Choroid plexus epithelial cell (primary cell): ENCODE measurements around the gene RAB39B.
"Not testable (repeated sequence)": the region's sequence is repeated elsewhere in the genome, so short reads cannot be mapped to it uniquely, and the experiment has no call there.

Experiments used
- DNase-seq: peaks from one replicate; pipeline ENCODE4 v3.0.0-alpha.2; 2010; ENCODE audit warnings: low read depth
- H3K4me3 ChIP-seq: 2 replicates; pipeline ENCODE4 v1.5.1; 2011; ENCODE audit warnings: low read depth, mild to moderate bottlenecking, control low read depth, low read length, moderate library complexity
- TF ChIP-seq, protein P1 (sequence below): conservative IDR thresholded peaks from 2 replicates; pipeline ENCODE4 v1.5.1; 2011; ENCODE audit warnings: low read depth, mild to moderate bottlenecking, control low read depth, inconsistent platforms, low read length, moderate library complexity

The RAB39B gene

DNA sequence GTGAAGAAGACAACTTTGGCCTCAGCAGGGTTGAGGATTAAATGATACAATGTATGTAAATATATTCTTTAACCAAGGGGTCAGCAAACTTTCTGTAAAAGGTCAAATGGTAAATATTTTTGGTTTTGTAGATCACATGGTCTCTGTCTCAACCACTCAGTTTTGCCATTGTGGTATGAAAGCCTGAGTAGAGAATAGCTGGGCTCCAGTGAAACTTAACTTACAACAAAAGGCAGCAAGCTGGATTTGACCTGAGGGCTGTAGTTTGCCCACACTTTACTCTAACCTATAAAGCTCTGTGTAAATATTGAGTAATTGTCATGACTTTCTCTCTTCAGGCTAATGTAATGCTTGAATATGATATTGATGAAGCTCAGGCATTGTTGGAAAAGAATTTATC is 28.4 kb downstream of the RAB39B start:
- TF ChIP-seq, protein P1, sequence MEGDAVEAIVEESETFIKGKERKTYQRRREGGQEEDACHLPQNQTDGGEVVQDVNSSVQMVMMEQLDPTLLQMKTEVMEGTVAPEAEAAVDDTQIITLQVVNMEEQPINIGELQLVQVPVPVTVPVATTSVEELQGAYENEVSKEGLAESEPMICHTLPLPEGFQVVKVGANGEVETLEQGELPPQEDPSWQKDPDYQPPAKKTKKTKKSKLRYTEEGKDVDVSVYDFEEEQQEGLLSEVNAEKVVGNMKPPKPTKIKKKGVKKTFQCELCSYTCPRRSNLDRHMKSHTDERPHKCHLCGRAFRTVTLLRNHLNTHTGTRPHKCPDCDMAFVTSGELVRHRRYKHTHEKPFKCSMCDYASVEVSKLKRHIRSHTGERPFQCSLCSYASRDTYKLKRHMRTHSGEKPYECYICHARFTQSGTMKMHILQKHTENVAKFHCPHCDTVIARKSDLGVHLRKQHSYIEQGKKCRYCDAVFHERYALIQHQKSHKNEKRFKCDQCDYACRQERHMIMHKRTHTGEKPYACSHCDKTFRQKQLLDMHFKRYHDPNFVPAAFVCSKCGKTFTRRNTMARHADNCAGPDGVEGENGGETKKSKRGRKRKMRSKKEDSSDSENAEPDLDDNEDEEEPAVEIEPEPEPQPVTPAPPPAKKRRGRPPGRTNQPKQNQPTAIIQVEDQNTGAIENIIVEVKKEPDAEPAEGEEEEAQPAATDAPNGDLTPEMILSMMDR: no peak
- DNase-seq: peak; percentile 69
- H3K4me3 ChIP-seq: no peak overlapping the region

DNA sequence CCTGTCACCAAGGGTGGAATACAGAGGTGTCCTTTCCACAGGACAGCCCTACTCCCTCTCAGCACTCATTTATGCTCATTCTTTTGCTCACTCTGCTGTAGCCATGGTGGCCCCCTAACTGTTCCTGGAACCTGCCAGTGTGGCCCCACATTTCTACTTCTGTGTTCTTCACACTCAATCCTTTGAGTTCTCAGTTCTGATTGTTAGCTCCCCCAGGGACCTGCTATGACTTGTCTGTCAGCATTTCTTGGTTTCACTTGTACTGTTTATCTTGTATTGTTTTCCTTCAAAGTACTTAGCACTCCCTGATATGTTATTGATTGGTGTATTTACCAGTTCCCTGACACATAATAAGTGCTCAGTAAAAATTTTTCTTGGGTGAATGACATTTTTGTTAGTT is 33.1 kb downstream of the RAB39B start:
- H3K4me3 ChIP-seq: no peak overlapping the region
- no peak for DNase-seq
- TF ChIP-seq, protein P1: no peak

DNA sequence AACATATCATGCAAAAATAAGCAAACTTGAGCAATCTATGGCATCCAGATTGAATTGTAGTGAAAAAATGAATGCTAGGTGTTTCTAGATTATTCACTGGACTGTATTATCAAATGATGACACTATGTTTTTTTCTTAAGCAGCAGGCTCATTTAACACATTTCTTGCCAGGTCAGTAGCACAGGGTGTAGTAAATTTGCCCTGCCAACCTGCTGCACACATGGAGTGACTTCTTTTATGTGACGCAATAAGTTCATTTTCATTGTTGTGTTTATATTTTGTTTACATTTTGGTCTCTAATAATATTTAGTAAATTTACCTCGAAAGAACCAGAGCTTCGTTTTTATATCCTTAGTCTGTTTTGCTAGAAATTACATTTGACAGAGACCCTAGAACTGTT is 38.5 kb downstream of the RAB39B start:
- TF ChIP-seq, protein P1: no peak
- no peak overlapping the region for H3K4me3 ChIP-seq
- DNase-seq: no peak

DNA sequence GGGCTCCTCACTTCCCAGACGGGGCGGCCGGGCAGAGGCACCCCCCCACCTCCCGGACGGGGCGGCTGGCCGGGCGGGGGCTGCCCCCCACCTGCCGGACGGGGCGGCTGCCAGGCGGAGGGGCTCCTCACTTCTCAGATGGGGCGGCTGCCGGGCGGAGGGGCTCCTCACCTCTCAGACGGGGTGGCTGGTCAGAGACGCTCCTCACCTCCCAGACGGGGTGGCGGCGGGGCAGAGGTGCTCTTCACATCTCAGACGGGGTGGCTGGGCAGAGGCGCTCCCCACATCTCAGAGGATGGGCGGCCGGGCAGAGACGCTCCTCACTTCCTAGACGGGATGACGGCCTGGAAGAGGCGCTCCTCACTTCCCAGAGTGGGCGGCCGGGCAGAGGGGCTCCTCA is 40.5 kb downstream of the RAB39B start:
- not testable (repeated sequence) for DNase-seq, H3K4me3 ChIP-seq

DNA sequence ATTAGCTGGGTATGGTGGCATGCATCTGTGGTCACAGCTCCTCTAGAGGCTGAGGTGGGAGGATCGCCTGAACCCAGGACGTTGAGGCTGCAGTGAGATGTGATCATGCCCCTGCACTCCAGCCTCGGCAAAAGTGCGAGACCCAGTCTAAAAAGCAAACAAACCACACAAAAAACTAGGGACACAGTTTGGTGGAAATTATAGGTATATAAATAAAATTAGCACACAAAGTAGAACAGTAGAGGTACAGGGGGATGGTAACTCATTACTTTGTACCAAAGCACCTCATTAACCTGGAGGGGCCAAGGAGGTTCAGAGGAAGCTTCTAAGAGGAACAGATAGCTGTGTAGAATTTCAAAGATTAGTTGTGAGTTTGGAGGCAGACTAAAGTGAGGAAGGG is 42.9 kb downstream of the RAB39B start:
- TF ChIP-seq, protein P1: no peak
- no peak for DNase-seq
- H3K4me3 ChIP-seq: no peak overlapping the region

DNA sequence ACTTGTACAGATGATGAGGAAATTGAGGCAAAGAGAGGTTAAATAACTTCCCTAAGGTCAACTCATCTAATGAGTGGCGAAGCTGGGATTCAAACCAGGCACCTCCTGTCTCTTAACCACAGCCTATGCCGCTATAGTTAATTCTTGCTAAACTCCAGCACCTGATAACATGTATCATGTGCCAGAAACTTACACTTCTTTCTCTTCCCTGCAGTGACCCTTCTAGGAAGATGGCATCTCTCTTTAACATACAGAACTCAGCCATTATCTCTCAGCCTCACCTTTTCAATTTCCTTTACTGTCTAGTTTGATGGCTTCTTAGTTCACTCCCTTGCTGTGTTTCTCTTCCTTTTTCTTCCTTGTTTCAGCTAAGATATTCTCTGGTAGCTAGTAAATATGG is 45.5 kb downstream of the RAB39B start:
- no peak overlapping the region for H3K4me3 ChIP-seq
- TF ChIP-seq, protein P1: no peak

DNA sequence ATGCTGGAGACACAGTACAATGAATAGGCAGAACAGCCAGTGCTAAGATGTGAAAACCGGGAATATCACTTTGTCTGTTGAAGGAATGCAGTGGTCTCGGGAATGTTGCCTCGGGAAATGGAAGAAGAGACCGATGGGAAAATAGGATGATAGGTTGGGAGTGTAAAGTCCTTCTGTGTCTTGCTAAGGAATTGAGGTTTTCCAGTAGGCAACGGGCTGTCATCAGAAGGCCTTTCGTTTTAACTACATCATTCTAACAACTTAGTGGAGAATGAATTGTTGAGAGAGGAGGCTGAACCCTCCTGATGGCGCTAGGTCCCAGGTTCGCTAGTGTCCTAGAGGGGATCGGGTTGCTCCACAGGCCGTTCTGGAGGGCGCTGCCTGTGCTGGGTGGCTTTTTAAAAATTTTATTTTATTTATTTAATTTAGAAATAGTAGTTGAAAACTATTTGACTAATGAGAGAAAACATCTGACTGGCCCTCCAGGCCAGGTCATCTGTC is 47.3 kb downstream of the RAB39B start:
- H3K4me3 ChIP-seq: peak overlapping the region; percentile 84
- peak; percentile 28 for DNase-seq
- TF ChIP-seq, protein P1: no peak

More for the DNA sequence above, 45.5 kb downstream of the RAB39B start:
- no peak for DNase-seq
